ENCODE measurements around the gene BDH1.

Gene BDH1

GRCh38 chr3:197525706-197526105, 30.1 kb downstream of the BDH1 start:
- TF ChIP-seq CTCF (IDR thresholded peaks at IDR 0.05; ENCODE audit: borderline replicate concordance, control extremely low read depth, extremely low read depth, insufficient read depth, missing control alignments), result no peak
- in situ Hi-C loops (cut with MboI; ENCODE audit: low sequenced_read_pairs, unreplicated experiment), result no loop called here
- DNase-seq (ENCODE audit: low spot score), result no peak

- no peak for DNase-seq (ENCODE audit: low spot score)
- in situ Hi-C loops (cut with MboI; ENCODE audit: low sequenced_read_pairs, unreplicated experiment), result loop anchor here (25.0 kb wide), 2 partner anchors 262 to 537 kb away; no protein-coding TSS in a partner anchor
- no peak for TF ChIP-seq CTCF (IDR thresholded peaks at IDR 0.05; ENCODE audit: borderline replicate concordance, control extremely low read depth, extremely low read depth, insufficient read depth, missing control alignments)
These were observed 31.6 kb downstream of the BDH1 start for GRCh38 chr3:197524128-197524527.

GRCh38 chr3:197523526-197523925, 32.2 kb downstream of the BDH1 start:
- in situ Hi-C loops (cut with MboI; ENCODE audit: low sequenced_read_pairs, unreplicated experiment), result loop anchor here (25.0 kb wide), 2 partner anchors 261 to 536 kb away; no protein-coding TSS in a partner anchor
- DNase-seq (ENCODE audit: low spot score), result no peak
- no peak for TF ChIP-seq CTCF (IDR thresholded peaks at IDR 0.05; ENCODE audit: borderline replicate concordance, control extremely low read depth, extremely low read depth, insufficient read depth, missing control alignments)

- in situ Hi-C loops (cut with MboI; ENCODE audit: low sequenced_read_pairs, unreplicated experiment), result loop anchor here (25.0 kb wide), 2 partner anchors 261 to 536 kb away; no protein-coding TSS in a partner anchor
- no peak for TF ChIP-seq CTCF (IDR thresholded peaks at IDR 0.05; ENCODE audit: borderline replicate concordance, control extremely low read depth, extremely low read depth, insufficient read depth, missing control alignments)
- DNase-seq (ENCODE audit: low spot score), result no peak
These were observed 32.8 kb downstream of the BDH1 start for GRCh38 chr3:197522881-197523441.

- no peak for TF ChIP-seq CTCF (IDR thresholded peaks at IDR 0.05; ENCODE audit: borderline replicate concordance, control extremely low read depth, extremely low read depth, insufficient read depth, missing control alignments)
- in situ Hi-C loops (cut with MboI; ENCODE audit: low sequenced_read_pairs, unreplicated experiment), result loop anchor here (25.0 kb wide), 2 partner anchors 260 to 535 kb away; no protein-coding TSS in a partner anchor
- DNase-seq (ENCODE audit: low spot score), result no peak
These were observed 33.5 kb downstream of the BDH1 start for GRCh38 chr3:197522183-197522715.

- in situ Hi-C loops (cut with MboI; ENCODE audit: low sequenced_read_pairs, unreplicated experiment), result loop anchor here (25.0 kb wide), 2 partner anchors 259 to 534 kb away; no protein-coding TSS in a partner anchor
- no peak for DNase-seq (ENCODE audit: low spot score)
- no peak for TF ChIP-seq CTCF (IDR thresholded peaks at IDR 0.05; ENCODE audit: borderline replicate concordance, control extremely low read depth, extremely low read depth, insufficient read depth, missing control alignments)
These were observed 34.2 kb downstream of the BDH1 start for GRCh38 chr3:197521277-197522182.

Measured in GM13976 (cell line).